GM10847 (cell line): Measurements from ENCODE around the gene NAB1.

Source experiments
- POLR2A ChIP-seq: IDR thresholded peaks from 2 replicates; pipeline ENCODE4 v1.6.1; 2011; ENCODE audit not compliant: insufficient read length; ENCODE audit errors: extremely low read depth

Gene NAB1

DNA sequence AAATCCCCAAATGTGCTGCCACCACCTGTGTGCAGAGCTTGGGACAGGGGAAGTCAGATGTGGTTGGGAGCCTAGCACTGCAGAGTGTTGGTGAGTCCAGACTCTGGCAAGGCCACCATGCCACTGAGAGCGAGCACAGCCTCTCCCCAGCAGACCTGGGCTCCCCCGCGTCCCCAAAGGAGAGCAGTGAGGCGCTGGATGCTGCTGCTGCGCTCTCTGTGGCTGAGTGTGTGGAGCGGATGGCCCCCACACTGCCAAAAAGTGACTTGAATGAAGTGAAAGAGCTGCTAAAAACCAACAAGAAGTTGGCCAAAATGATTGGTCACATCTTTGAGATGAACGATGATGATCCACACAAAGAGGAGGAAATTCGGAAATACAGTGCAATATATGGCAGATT, 10.7 kb downstream of the NAB1 start:
- TF ChIP-seq POLR2A, result no peak

DNA sequence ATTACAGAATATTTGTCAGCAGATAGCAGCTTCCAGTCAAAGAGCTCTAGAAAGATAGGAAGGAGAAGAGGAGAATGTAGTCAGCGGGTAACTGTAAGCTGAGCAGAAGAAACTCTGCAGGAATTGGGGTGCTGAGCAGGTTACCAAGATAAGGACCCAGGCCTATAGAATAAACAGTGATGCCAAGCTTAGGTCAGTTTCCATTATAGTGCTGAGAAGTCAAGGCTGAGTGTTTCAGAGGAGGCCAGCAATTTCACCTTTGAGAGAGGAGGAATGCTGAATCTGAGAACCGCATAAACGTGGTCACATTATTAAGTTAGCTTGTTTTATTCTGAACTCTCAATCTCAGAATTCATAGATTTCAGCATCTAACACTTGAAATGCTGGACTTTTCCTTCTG, 13.9 kb downstream of the NAB1 start:
- no peak for TF ChIP-seq POLR2A

DNA sequence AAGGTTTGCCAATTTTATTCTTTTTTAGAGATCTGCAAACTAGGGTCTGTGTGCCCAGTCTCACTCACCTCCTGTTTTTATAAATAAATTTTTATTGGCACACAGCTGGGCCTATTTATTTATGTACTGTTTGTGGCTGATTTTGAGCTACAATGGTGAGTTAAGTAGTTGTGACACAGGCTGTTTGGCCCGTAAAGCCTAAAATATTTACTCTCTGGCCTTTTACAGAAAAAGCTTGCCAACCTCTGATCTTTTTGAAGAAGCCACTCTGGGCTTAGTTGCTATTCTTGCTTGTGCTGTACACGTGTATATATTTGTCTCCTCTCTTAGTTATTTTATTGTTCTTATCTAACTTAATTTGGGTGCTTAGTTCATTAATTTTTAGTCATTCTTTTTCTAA, 14.5 kb downstream of the NAB1 start:
- TF ChIP-seq POLR2A, result no peak

DNA sequence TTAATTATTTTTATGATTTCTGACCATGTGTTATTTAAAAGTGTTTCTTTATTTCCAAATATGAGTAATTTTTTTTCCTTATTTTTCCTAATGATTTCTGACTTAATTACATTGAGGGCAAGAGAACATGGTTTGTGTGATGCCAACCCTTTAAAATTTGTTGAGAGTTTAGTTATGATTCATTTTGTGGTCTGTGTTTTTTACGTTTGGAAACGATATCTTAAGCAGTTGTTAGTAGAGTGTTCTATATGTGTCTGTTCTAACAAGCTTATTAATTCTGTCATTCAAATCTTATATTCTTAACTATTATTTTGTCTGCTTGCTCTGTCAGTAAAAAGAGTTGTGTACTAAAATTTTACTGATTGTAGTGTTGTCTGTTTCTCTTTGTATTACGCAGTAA, 15.0 kb downstream of the NAB1 start:
- TF ChIP-seq POLR2A, result no peak

DNA sequence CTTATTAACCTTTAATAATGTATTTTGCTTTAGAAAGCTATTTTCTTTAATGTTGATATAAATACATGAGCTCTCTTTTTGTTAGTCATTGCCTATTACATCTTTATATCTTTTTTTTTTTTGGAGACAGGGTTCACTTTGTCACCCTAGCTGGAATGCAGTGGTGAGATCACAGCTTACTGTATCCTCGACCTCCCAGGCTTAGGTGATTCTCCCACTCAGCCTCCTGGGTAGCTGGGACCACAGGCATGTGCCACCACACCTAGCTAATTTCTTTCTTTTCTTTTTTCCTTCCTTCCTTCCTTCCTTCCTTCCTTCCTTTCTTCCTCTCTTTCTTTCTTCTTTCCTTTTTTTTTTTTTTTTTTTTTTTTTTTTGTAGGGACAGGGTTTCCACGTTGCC, 15.4 kb downstream of the NAB1 start:
- TF ChIP-seq POLR2A, result no peak

DNA sequence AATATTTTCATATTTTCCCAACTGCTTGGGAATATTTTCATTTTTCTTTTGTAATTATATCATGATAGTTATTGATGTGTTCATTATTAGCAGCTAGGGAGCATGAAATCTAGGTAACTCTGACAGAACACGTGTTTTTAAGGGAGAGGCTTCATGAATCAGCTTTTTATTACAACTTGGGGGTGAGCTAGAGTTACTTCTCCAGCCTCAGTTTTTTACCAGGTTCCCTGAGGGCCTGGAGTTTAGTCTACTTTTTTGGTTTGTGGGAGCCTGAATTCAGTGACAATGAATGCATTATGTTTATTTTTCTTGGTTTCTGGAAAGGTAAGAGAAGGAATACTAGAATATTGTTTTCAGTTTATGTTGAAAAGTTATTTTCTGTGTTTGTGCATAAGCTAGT, 18.0 kb downstream of the NAB1 start:
- no peak for TF ChIP-seq POLR2A

DNA sequence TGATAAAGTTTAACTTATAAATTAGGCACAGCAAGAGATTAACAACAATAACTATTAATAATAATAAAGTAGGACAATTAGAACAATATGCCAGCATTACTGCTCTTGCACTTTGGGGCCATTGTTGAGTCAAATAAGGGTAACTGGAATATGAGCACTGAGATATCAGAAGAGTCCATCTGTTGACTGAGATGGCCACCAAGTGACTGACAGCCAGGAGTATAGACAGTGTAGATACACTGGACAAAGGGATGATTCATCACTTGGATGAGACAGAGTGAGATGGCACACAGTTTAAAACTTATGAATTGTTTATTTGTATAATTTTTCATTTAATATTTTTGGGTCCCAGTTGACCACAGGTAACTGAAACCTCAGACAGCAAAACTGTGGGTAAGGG, 20.0 kb downstream of the NAB1 start:
- TF ChIP-seq POLR2A, result no peak

DNA sequence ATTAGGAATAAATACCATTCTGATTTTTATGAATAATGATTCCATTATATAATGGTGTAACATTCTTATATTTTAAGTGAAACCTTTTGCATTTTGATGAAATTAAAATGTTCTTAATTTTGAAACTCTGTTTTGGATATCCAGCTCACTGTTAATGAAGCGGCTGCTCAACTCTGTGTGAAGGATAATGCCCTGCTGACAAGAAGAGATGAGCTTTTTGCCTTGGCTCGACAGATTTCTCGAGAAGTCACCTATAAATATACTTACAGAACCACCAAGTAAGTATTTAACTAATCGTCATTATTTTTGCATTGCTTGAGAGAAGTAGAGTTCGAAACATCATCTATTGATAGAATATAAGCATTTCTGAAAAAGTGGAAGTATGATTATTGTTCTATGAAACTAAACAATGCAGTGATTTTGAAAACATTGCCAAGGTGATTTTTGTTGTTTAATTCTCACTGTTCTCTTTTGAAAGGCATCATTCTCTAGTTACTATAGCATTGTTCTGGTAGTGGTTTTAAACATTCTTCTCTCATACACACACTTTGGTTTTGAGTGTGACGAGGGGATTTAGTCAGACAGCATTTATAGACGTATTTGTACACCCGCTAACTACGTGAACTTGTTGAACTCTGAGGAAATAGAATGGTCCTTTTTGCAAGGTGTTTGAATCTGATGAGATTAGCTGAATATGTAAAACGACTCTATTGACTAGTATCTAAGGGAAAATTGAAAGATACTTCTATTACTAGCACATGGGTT, 21.5 kb downstream of the NAB1 start:
- no peak for TF ChIP-seq POLR2A

DNA sequence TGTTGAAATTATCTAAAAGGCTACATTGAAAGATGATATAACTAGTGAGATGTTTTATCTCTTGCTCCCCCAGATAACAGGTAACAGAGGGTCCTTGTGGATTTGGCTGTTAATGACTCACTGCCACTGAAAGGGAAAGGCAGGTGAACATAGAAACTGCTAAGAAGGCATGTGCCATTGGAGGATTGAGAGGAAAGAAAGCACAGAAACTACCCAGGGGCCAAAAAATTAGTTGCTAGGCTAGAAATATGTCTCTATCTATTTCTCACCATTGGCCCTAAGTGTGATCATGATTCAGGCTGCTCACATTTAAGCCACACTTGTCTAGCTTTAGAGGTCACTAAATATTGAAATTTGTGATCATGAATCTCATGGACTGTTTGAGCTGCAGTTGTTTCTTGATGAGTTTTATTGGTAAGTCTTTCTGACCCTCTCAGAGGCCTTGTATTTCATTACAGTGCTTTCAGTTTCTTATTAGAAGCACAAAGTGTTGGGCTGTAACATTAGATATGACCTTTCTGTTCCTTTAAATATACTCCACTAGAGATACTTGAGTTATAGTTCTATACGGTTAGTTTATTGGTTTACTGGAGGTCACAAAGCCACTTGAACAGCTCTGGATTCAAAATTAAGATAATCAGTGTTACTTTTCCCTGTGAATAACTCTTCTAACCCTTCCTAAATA, 26.2 kb downstream of the NAB1 start:
- TF ChIP-seq POLR2A, result no peak

DNA sequence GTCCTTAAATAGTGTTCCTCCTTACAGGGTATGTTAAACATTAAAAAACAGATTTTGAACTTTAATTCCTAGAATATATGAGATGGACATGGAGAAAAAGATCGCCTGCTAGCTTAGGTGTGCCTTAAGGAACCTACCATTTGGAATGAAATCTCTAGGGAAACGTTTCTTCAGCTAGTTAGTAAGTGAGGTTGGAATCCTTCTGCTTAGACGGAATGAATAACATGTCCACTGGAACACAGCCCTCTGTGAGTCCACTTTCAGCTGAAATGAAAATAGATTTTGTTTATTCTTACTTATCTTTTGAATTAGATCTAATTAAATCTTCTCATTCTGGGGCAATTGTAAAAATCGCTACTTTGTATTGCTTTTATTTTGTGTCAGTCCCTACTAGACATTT, 28.4 kb downstream of the NAB1 start:
- no peak for TF ChIP-seq POLR2A

DNA sequence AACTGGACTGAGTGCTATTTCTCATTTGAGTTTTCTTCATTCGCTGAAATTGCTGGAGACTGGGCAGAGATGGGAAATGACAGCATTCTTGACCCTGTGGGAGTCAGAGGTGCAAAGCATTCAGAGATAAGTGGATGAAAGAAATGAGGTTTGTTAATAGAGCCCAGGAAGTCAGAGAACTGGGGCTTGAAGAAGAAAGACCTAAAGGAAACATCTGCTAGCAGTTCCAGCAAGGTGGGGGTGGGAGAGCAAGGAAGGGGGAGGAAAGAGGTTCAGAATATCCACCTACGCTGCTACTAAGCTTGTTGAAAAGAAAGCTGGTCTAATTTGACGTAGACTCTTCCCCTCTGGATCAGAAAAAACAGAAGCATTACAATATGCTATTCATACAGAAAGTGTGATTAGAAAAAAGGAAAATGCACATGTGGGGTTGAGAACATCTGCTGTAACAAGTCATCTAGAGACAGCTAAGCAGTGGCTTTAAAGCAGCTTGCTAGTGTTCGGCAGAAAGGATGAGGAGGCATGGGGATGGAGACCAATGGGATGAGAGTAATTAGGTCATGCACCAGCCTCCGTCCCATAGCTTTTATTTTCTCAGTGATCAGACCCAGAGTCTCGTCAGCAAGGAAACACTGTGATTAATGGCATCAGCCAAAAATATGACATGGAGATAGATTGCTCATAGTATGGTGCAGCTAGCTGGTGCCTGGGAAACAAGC, 29.7 kb downstream of the NAB1 start:
- TF ChIP-seq POLR2A, result no peak

DNA sequence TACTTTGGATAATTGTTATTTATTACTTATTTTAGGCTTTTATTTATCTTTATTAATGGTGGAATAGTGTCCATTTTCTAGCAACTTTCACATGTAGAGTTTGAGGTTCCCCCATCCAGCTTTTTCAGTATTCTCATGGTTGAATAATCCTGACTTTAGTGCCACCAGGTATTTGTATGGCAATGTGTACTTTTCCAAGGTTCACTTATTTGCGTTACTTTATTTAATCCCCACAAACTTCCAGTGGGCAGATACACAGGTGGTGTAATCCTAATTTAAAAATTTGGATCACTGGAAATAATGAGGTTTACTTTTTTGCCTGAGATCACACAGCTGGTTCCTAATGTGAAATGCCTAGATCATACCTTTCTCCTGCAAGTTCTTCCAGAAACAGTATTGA, 30.5 kb downstream of the NAB1 start:
- no peak for TF ChIP-seq POLR2A

DNA sequence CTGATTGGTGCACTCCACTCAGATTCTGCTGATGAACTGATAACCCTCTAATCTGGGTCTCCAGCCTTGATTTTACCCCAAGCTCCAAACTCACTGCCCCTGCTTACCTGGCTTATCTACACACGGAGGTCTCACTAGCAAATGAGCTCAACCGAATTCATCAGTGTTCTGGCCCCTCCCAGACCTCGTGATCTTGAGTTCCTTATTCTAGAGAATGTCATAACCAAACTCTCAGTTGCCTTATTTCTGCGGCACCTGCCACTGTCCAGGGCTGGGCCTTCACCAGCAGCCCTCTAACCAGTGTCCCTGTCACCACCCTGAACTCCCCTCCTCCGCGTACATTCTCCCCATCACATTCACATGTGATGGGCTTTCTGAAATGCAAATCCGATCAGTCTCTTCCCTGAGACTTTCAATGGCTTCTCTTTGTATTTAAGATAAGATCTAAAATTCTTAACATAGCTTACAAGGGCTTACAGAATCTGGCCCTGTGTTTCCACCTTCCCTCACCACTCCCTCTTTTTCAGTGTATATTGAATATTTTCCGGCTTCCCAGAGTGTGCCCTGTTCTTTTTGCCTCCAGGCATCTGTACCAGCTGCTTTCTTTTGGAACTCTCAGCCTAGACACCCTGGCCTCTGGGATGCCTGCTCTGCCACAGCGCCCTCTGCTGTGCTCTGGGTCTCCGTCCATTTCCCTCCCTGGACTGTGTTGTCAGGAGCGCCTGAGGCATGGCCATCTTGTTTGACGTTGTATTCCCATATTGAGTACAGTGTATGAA, 31.1 kb downstream of the NAB1 start:
- TF ChIP-seq POLR2A, result no peak

DNA sequence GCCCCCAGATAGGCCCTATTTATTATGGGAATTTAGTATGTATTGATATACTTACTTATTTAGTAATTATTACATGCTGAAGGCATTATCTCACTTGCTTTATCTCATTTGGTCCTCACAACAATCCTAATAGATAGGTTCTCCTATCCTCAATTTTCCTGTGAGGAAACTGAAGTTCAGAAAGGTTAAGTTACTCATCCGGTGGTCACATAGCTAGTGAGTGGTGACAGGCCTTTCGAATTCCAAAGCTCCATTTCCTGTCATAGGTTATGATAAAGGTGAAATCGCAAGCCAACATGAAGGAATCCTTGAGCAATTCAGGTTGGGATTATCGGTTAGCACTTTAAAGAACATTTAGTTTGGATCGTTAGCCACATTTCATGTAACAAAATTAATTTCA, 33.3 kb downstream of the NAB1 start:
- no peak for TF ChIP-seq POLR2A

DNA sequence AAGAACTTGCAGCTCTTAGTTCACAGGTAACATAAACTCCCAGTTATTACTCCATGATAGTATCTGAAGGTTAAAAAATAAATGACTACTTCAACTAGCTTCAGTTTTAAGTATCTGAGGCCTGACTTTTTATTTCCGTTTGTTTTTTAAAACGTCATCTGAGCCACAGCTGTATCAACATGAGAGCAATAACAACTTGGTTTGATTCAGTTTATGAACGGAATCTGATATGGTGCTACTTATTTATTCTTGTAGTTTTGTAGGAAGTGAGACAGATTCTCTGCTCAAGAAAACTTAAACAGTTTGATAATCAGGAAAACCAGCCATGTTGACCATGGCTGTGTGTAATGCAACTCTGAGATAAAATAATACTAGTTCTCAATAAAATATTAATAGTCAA, 34.9 kb downstream of the NAB1 start:
- no peak for TF ChIP-seq POLR2A
